Esophagus squamous epithelium (tissue), 5 donors: ENCODE results near the gene ST3GAL3. TPM values are rescaled to one million over a fixed set of nuclear protein-coding genes. Genes with fewer than 3 reads are reported as not detected.

ENCODE experiments used
- DNase-seq: peaks from one replicate; lab custom pipeline; 2025; lab: John Stamatoyannopoulos, UW
- H3K27ac ChIP-seq, 4 donors: fragments of 200-600 bp; sonication (generic); one replicate each; pipeline ENCODE4 v1.5.1; 2016 to 2019; ENCODE audit warnings: mild to moderate bottlenecking in 1 of 4
- H3K27me3 ChIP-seq, 4 donors: fragments of 200-600 bp; sonication (generic); 1 replicate in 3 of 4; 2 replicates in 1 of 4; pipeline versions ENCODE4 v1.5.1 to v1.6.0; 2017 to 2021; ENCODE audit warnings: antibody characterized with exemption in 1 of 4
- H3K36me3 ChIP-seq, 3 donors: fragments of 200-600 bp; sonication (generic); one replicate each; pipeline ENCODE4 v1.5.1; 2016 to 2019
- H3K4me1 ChIP-seq, 3 donors: fragments of 200-600 bp; sonication (generic); one replicate each; pipeline ENCODE4 v1.5.1; 2017 to 2019
- H3K4me3 ChIP-seq, 4 donors: fragments of 200-600 bp; sonication (generic); 1 replicate in 3 of 4; 2 replicates in 1 of 4; pipeline ENCODE4 v1.5.1; 2016 to 2019; ENCODE audit warnings: mild to moderate bottlenecking in 2 of 4, moderate library complexity in 1 of 4
- H3K9me3 ChIP-seq, 3 donors: fragments of 200-600 bp; sonication (generic); one replicate each; pipeline ENCODE4 v1.5.1; 2016 to 2019
- CTCF ChIP-seq, 6 experiments: fragments of 450-650 bp in 4 of 6; fragments of 200-600 bp in 2 of 6; sonication (generic) in 2 of 6; IDR thresholded peaks; one replicate each; pipeline ENCODE4 v1.5.1; 2016 to 2019; ENCODE audit warnings: antibody characterized with exemption in 6 of 6, mild to moderate bottlenecking in 4 of 6, moderate library complexity in 4 of 6
- POLR2A ChIP-seq, 4 donors: fragments of 450-650 bp; IDR thresholded peaks; one replicate each; pipeline ENCODE4 v1.6.1; 2017; ENCODE audit warnings: antibody characterized with exemption in 4 of 4, mild to moderate bottlenecking in 4 of 4, moderate library complexity in 3 of 4
- WGBS, 2 donors: methylation state at CpG; one replicate each; pipeline ENCODE4 v1.1.5; 2018; 5-methylcytosine and 5-hydroxymethylcytosine counted together
- intact Hi-C: fragments of 100-400 bp; cut with DNase I; formaldehyde crosslinking; loops from one replicate; pipeline ENCODE4 v1.15.0; 2022
- total RNA-seq, 4 donors: library from RNA; depleted of rRNA; stranded (reverse); fragments of >200 nt; gene quantifications; one replicate each; pipeline ENCODE4 v1.1.0, GENCODE V29; 2016
- donor health status: DM: yes; HTN: yes; CAD: no.

Gene ST3GAL3
- total RNA-seq, 4 donors from 2014 or later, result 2.8 to 10.7 (median 7.1) TPM

GRCh38 chr1:43747736-43748135 is 40.4 kb downstream of the ST3GAL3 start:
- intact Hi-C loops, result no loop called here
- Histone ChIP-seq H3K27me3 (no peaks in the 10 kb centered on the region), H3K27ac (no peak overlapping the region), H3K36me3 (no peaks in the 10 kb centered on the region), H3K4me1 (no peaks in the 10 kb centered on the region), H3K9me3 (no peaks in the 10 kb centered on the region), H3K4me3 (no peak overlapping the region)
- 81 to 100% methylated on average over 2 to 4 of the region's 4 CpGs for WGBS, 2 donors
- no peak for TF ChIP-seq POLR2A (IDR thresholded peaks at IDR 0.05)
- no peak for TF ChIP-seq CTCF (IDR thresholded peaks at IDR 0.05)
- no peak for DNase-seq

GRCh38 chr1:43750083-43750482 is 42.7 kb downstream of the ST3GAL3 start:
- H3K4me1 ChIP-seq, result no peaks in the 10 kb centered on the region
- TF ChIP-seq CTCF (IDR thresholded peaks at IDR 0.05), result no peak
- no peak for TF ChIP-seq POLR2A (IDR thresholded peaks at IDR 0.05)
- H3K27me3 ChIP-seq, result no peaks in the 10 kb centered on the region
- peaks cover 0 to 6% (median 0%) of the 10 kb centered on the region in 3 donors for H3K36me3 ChIP-seq
- intact Hi-C loops, result loop anchor here (10.0 kb wide), 1 partner anchor 225 kb away; no protein-coding TSS in a partner anchor
- DNase-seq, result no peak
- no peak overlapping the region for H3K27ac ChIP-seq
- H3K4me3 ChIP-seq, result no peak overlapping the region
- H3K9me3 ChIP-seq, result no peaks in the 10 kb centered on the region
- 44 to 53% methylated on average over 1 of the region's 1 CpG for WGBS, 2 donors

GRCh38 chr1:43753422-43753821 is 46.1 kb downstream of the ST3GAL3 start:
- Histone ChIP-seq H3K4me1 (peaks cover 0 to 9% (median 0%) of the 10 kb centered on the region in 3 donors), H3K27me3 (no peaks in the 10 kb centered on the region), H3K9me3 (no peaks in the 10 kb centered on the region), H3K27ac (no peak overlapping the region), H3K4me3 (no peak overlapping the region), H3K36me3 (peaks cover 0 to 6% (median 0%) of the 10 kb centered on the region in 3 donors)
- intact Hi-C loops, result loop anchor here (10.0 kb wide), 1 partner anchor 229 kb away; no protein-coding TSS in a partner anchor
- WGBS, 2 donors, result 60 to 69% methylated on average over 1 of the region's 1 CpG
- no peak for DNase-seq
- no peak for TF ChIP-seq POLR2A (IDR thresholded peaks at IDR 0.05)
- TF ChIP-seq CTCF (IDR thresholded peaks at IDR 0.05), result no peak

- DNase-seq, result no peak
- Histone ChIP-seq H3K27me3 (no peaks in the 10 kb centered on the region), H3K9me3 (no peaks in the 10 kb centered on the region), H3K27ac (no peak overlapping the region), H3K4me1 (peaks cover 0 to 9% (median 0%) of the 10 kb centered on the region in 3 donors), H3K36me3 (peaks cover 0 to 6% (median 0%) of the 10 kb centered on the region in 3 donors), H3K4me3 (no peak overlapping the region)
- TF ChIP-seq POLR2A (IDR thresholded peaks at IDR 0.05) (no peak), CTCF (IDR thresholded peaks at IDR 0.05) (no peak)
- intact Hi-C loops, result loop anchor here (10.0 kb wide), 1 partner anchor 230 kb away; no protein-coding TSS in a partner anchor
Observed at GRCh38 chr1:43754892-43755291, 47.6 kb downstream of the ST3GAL3 start.

GRCh38 chr1:43757343-43758053 is 50.2 kb downstream of the ST3GAL3 start:
- DNase-seq, result no peak
- H3K36me3 ChIP-seq, result peaks cover 0 to 6% (median 0%) of the 10 kb centered on the region in 3 donors
- peaks cover 0 to 9% (median 0%) of the 10 kb centered on the region in 3 donors for H3K4me1 ChIP-seq
- no peaks in the 10 kb centered on the region for H3K27me3 ChIP-seq
- H3K27ac ChIP-seq, result no peak overlapping the region
- no peak overlapping the region for H3K4me3 ChIP-seq
- TF ChIP-seq CTCF (IDR thresholded peaks at IDR 0.05) (no peak), POLR2A (IDR thresholded peaks at IDR 0.05) (no peak)
- H3K9me3 ChIP-seq, result no peaks in the 10 kb centered on the region
- WGBS, 2 donors, result 53 to 56% methylated on average over 2 of the region's 2 CpGs
- intact Hi-C loops, result loop anchor here (10.0 kb wide), 1 partner anchor 233 kb away; no protein-coding TSS in a partner anchor
